ENCODE data around the gene SRMS. TPM values are rescaled to one million over a fixed set of nuclear protein-coding genes. Genes with fewer than 3 reads are reported as not detected.

The SRMS gene
- total and polyA plus RNA-seq, 8 donors = 0.08 to 0.27 (median 0.18) TPM; not detected in 3

DNA sequence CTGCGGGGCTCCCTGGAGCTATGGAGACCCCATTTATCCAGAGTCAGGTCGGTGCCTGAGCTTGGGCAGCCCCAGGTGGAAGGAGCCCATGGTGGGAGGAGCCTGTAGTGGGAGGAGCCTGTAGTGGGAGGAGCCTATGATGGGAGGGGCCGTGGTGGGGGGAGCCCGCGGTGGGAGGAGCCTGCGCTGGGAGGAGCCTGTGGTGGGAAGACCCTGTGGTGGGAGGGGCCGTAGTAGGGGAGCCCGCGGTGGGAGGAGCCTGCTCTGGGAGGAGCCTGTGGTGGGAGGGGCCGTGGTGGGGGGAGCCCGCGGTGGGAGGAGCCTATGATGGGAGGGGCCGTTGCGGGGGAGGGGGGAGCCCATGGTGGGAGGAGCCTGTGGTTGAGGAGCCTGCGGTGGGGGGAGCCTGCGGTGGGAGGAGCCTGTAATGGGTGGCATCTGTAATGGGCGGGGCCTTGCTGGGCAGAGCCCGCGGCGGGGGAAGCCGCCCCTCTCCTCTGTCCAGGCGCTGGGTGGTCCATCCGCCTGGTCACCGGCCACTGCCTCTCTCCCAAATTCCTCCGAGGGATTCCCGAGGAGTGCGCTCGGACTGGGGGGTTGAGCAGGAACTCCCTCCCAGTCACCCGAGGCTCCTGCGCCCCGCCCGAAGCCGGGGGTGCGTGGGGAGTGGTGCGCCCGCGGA lies 5.8 kb upstream of the SRMS start:
- Histone ChIP-seq H3K4me3 (peak overlapping the region; percentile 50 to 59), H3K9me3 (no peaks in the 10 kb centered on the region), H3K27me3 (peaks cover 5 to 72% of the 10 kb centered on the region in 2 donors), H3K36me3 (peaks cover 0 to 12% of the 10 kb centered on the region in 2 donors), H3K27ac (peak overlapping the region in 1 of 2 donors; percentile 23), H3K4me1 (peaks cover 0 to 12% of the 10 kb centered on the region in 2 donors)
- ATAC-seq (peak; percentile 89), DNase-seq (peak in 3 of 4 donors; percentile 69 to 91 (median 73))
- TF ChIP-seq, protein P1, sequence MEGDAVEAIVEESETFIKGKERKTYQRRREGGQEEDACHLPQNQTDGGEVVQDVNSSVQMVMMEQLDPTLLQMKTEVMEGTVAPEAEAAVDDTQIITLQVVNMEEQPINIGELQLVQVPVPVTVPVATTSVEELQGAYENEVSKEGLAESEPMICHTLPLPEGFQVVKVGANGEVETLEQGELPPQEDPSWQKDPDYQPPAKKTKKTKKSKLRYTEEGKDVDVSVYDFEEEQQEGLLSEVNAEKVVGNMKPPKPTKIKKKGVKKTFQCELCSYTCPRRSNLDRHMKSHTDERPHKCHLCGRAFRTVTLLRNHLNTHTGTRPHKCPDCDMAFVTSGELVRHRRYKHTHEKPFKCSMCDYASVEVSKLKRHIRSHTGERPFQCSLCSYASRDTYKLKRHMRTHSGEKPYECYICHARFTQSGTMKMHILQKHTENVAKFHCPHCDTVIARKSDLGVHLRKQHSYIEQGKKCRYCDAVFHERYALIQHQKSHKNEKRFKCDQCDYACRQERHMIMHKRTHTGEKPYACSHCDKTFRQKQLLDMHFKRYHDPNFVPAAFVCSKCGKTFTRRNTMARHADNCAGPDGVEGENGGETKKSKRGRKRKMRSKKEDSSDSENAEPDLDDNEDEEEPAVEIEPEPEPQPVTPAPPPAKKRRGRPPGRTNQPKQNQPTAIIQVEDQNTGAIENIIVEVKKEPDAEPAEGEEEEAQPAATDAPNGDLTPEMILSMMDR (IDR thresholded peaks at IDR 0.05) = no peak
- intact Hi-C loops (cut with DNase I) = no loop called here

DNA sequence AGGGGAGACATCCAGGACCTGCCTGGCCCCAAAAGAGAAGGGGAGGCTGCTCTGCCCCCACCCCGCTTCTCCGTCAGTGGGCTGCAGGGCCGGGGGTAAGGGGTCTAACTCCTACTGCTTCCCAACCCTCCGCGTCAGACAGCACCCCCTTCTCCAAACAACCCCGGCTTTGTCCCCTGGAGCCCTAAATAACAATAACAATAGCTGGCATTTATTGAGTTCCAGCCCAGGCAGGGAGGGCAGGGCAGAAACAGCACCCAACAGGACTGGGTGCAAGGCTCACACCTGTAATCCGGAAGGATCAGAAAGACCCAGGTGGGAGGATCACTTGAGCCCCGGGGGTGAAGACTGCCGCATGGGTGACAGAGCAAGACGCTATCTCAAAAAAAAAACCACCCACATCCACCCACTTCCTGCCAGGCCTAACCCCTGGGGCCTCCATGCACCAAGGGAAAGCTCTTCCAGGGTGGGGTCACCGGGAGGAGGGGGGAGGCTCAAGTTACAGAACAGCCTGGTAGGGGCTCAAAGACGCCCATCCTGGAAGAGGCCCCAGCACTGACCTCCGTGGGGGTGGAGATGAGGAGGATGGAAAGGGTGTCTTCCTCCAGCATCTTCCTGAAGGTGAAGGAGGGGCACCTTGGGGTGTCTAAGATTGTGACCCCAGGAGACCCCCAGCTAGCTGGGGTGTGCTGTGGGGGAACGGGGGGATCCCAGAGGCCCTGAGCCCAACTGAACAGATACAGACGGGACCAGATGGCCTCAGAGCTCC lies 5.1 kb upstream of the SRMS start:
- Histone ChIP-seq H3K36me3 (peaks cover 0 to 4% of the 10 kb centered on the region in 2 donors), H3K9me3 (no peaks in the 10 kb centered on the region), H3K27ac (no peak overlapping the region), H3K27me3 (peaks cover 13 to 79% of the 10 kb centered on the region in 2 donors), H3K4me3 (no peak overlapping the region), H3K4me1 (peaks cover 0 to 12% of the 10 kb centered on the region in 2 donors)
- intact Hi-C loops (cut with DNase I) = no loop called here
- no peak for ATAC-seq
- TF ChIP-seq, protein P1 (IDR thresholded peaks at IDR 0.05) = no peak
- no peak for DNase-seq

DNA sequence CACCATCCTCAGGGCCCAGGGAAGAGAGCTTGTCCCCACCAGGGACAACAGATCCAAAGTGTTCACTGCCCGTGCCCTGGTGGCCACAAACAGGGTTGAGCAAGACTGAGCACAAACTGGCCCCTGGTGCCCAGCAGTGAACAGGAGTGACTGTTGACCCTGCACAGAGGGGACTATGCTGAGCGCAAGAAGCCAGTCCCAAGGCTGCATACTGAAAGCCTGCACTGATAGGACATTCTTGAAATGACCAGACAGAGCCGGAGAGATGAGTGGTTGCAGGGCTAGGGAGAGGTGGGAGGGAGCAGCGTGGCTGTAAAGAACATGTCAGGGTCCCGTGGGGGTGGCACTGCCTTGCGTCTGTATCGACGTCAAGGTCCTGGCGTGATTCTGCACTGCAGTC lies 3.5 kb upstream of the SRMS start:
- Histone ChIP-seq H3K4me1 (peaks cover 0 to 12% of the 10 kb centered on the region in 2 donors), H3K4me3 (no peak overlapping the region), H3K36me3 (no peaks in the 10 kb centered on the region), H3K27ac (no peak overlapping the region), H3K27me3 (peaks cover 18 to 95% of the 10 kb centered on the region in 2 donors), H3K9me3 (no peaks in the 10 kb centered on the region)
- TF ChIP-seq, protein P1 (IDR thresholded peaks at IDR 0.05) = no peak
- no peak for ATAC-seq
- DNase-seq = no peak
- intact Hi-C loops (cut with DNase I) = no loop called here

DNA sequence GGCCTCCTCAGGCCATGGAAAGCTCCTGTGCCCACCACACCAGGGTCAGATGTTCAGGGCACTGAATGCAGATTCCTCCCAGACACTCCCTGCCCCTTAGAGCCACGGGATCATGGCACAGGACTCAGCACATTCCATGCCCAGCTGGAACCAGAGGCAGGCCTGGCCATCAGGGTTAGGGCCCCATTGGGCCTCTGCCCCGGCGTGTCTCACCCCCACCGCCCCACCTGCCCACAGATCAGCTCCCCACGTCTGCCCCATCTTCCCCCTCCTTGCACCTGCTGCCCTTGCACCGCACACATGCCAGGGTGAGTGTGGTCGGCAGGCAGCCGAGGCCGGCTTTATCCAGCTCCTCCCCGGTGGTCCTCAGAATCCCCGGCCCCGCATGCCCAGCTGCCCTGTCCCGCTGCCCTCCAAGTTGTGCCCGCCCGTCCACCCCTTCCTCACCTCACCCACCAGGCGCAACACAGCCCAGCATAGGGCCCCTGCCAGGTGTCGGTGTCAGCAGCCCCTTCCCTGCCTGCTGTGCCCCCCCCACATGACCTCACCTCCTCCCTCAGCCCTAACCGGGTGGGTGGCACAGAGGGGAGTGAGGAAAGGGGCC lies 2.2 kb upstream of the SRMS start:
- peaks cover 18 to 96% of the 10 kb centered on the region in 2 donors for H3K27me3 ChIP-seq
- no peak for DNase-seq

More for the DNA sequence above, 2.2 kb upstream of the SRMS start:
- TF ChIP-seq, protein P1 (IDR thresholded peaks at IDR 0.05) = no peak
- ATAC-seq = no peak
- H3K27ac ChIP-seq = no peak overlapping the region
- no peaks in the 10 kb centered on the region for H3K9me3 ChIP-seq
- intact Hi-C loops (cut with DNase I) = no loop called here
- peaks cover 0 to 12% of the 10 kb centered on the region in 2 donors for H3K4me1 ChIP-seq
- H3K36me3 ChIP-seq = no peaks in the 10 kb centered on the region
- H3K4me3 ChIP-seq = no peak overlapping the region
